ENCODE measurements around the gene MCF2L.
"Not testable (repeated sequence)": the region's sequence is repeated elsewhere in the genome, so short reads cannot be mapped to it uniquely, and the experiment has no call there.

MCF2L gene, protein sequence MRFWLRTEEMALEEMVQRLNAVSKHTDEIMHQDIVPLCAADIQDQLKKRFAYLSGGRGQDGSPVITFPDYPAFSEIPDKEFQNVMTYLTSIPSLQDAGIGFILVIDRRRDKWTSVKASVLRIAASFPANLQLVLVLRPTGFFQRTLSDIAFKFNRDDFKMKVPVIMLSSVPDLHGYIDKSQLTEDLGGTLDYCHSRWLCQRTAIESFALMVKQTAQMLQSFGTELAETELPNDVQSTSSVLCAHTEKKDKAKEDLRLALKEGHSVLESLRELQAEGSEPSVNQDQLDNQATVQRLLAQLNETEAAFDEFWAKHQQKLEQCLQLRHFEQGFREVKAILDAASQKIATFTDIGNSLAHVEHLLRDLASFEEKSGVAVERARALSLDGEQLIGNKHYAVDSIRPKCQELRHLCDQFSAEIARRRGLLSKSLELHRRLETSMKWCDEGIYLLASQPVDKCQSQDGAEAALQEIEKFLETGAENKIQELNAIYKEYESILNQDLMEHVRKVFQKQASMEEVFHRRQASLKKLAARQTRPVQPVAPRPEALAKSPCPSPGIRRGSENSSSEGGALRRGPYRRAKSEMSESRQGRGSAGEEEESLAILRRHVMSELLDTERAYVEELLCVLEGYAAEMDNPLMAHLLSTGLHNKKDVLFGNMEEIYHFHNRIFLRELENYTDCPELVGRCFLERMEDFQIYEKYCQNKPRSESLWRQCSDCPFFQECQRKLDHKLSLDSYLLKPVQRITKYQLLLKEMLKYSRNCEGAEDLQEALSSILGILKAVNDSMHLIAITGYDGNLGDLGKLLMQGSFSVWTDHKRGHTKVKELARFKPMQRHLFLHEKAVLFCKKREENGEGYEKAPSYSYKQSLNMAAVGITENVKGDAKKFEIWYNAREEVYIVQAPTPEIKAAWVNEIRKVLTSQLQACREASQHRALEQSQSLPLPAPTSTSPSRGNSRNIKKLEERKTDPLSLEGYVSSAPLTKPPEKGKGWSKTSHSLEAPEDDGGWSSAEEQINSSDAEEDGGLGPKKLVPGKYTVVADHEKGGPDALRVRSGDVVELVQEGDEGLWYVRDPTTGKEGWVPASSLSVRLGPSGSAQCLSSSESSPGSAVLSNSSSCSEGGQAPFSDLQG

DNA sequence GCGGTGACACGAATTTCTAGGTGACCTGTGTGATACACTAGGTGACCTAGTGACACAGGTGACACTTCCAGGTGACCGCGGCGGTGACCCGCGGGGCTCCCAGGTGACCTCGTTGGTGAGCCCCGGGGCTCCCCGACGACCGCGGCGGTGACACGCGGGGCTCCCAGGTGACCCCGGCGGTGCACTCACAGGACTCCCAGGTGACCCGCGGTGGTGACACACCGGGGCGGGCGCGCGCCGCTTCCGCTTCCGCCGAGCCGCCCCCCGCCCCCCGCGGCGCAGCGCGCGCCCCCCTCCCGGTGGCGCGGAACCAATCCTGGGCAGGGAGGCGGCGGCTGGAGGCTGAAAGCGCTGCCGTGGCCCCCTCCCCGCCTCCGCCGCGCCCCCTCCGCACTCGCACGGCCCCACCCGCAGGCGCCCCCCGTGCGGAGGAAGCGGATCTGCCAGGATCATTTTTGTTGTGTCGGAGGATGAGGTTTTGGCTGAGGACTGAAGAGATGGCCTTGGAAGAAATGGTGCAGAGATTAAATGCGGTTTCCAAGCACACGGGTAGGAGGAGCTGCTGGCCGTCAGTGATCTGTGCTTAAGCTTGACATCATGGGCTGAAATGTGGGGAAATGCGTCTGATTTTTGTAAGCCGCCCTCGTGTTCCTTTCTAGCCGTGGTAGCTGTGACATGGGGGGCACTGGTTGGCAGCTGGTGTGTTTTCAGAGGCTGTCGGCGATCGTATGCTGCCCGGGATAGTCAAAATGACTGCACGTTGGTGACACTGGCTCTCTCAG lies at the start of gene MCF2L:
TSS of gene MCF2L (plus strand) at position 305 of the 782 bp plus-strand sequence. CDS start at position 471, 166 bp downstream.
- peak; percentile 79 for DNase-seq

DNA sequence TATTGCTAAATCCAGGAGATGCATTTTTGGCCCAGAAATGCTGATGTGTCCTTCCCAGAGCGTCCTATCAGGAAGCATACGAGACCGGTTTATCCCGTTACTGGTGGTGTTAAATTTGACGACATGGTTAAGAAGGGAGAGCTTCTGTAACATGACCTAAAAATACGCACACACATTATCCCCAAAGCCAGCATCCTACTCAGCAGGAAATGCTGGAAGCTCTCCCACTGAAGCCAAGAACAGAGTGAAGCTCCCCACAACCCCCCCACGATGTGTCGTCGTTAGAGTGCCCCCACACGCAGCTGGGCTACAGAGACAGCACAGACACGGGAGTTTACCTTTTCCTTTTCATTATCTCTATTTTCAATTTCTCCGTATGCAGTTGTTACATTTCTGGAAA lies 45.1 kb upstream of the MCF2L start:
- DNase-seq, result no peak

DNA sequence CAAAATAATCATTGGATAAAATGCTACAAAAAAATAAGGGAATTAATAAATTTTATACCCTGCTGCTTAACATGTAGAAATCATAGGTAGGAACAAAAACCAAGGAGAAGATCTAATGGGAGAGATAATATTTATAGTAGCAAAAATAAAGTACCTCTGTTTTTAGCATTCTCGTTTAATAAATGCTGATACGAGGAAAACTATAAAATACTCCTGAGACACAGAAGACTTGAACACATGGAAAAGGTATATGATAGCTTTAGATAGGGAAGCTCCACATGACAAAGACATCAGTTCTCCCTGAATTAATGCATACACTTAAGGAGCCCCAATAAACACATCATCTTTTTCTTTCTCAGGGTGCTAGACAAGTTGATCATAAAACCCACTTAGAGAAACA lies 44.6 kb upstream of the MCF2L start:
- DNase-seq, result no peak

DNA sequence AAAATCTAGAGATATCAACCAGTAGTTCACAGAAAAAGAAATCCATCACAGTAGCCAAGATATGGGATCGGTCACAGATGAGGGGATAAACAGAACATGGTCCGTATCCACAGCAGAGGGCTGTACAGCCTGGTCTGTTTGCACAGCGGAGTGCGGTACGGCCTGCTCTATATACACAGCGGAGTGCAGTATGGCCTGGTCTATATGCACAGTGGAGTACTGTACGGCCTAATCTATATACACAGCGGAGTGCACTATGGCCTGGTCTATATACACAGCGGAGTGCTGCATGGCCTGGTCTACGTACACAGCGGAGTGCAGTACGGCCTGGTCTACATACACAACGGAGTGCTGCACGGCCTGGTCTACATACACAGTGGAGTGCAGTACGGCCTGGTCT lies 43.0 kb upstream of the MCF2L start:
- no peak for DNase-seq

DNA sequence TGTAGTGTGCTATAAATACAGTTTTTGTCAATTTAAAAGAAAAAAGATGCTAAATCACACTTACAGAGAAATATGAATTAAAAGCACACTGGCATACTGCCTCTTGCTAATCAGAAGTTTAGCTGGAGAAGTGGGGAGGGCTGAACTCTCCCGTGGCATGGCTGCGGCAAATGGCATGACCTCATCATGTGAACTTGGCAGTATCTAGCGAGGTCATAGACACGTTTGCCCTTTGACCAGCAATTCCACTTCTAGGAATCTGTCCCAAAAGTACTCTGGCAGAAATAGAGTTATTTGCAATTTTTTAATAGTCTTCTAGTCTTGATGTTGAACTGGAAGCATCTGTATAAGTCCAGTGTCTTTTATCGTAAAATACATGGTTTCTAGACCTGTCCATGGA lies 42.0 kb upstream of the MCF2L start:
- no peak for DNase-seq

DNA sequence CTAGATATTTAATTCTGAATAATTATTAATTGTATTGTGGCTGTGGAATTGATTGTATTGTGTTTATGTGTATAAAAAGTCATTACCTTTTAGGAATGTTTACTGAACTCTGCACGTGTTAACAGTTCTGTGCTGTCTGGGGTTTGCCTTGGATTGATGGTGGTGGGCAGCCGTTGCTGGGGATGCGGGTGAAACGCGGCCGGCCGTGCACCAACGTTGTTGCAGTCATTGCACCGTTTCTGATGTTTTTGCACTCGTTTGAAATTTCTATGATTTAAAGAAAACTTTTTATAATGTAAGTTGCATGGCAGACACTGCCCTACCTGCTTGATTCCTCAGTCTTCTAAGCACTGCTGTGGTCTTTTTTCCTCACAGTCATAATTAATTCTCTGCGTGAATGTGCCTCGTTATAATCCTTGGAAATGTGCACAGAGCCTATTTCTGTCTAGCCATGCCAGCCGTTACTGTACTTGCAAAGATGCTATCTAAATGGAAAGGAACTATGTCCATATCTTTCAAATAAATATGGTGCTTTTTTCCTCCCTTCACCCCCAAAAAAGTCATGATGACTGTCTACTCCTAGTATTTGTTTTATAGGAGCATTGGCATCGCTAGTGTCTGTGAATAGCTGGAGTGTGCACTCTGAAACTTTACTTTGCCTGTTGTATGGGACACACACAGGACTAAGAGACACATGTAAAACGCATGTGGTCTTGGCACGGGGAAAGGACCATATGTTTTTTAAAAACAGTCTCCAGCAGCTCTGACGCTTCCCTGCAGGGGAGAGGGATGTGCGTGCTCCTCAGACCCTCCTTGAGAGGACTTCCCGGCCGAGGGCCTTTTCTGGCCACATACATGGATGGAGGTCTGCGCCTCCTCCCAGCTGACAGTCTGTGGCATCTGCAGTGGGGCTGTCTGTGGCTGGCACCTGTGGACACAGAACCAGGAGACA lies 40.7 kb upstream of the MCF2L start:
- DNase-seq, result no peak

DNA sequence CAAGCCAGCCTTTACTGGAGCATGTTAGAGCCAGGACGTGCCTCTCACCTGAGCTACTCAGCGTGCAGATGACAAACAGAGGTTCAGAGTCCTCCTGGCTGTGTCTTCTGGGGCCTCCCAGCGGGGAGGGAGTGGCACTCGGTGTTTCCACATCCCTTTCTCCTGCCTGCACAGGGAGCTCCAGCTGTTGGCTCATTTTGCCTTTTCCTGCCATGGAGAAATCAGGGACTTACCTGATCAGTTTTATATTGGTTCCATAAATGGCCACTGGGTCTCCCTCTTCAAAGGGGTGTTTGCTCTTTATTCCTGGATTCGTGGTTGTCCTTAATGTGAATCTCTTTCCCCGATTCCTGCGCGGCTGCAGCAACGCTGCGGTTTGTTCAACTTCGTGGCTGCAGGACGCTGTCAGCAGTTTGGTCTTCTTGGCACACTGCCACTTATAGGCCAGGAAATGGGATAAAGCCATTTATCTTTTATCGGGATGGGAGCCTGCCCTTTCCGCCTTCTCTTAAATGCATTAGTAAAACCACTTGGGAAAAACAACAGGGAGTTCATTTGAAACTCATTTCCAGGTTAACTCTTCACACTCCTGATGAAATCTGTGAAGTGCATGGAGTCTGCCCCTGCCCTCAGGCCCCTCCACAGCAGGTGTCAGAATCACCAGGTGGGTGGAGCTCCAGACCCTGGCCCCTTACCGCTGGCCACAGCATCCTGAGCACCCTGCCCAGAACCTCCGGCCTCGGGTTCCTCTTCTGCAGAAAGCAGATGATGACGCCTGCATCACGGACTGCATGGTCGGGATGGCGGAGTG lies 39.8 kb upstream of the MCF2L start:
- DNase-seq, result peak; percentile 78

DNA sequence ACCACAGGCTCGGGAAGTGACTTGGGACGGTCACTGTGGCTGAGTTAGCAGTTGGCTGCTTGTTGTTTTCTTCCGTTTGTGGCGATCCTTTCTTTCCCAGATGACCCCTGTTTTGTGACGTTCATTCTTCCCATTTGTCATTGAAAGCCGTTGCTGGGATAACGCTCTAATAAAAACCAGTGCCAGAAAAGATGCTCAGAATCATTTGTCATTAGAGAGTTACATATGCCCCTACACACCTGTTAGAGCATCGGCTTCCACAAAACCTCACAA lies 39.3 kb upstream of the MCF2L start:
- no peak for DNase-seq

DNA sequence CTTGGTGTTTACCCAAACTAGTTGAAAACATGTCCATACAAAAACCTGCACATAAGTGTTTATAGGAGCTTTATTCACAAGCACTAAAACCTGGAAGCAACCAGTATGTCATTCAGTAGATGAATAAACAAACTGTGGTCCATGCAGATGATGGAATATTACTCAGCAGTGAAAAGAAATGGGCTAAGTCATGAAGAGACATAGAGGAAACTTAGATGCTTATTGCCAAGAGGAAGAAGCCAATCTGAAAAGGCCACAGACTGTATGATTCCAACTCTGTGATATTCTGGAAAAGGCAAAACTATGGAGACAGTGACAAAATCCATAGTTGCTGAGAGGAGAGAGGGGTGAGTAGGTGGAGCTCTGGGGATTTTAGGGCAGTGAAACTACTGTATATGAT lies 38.8 kb upstream of the MCF2L start:
- DNase-seq, result no peak

DNA sequence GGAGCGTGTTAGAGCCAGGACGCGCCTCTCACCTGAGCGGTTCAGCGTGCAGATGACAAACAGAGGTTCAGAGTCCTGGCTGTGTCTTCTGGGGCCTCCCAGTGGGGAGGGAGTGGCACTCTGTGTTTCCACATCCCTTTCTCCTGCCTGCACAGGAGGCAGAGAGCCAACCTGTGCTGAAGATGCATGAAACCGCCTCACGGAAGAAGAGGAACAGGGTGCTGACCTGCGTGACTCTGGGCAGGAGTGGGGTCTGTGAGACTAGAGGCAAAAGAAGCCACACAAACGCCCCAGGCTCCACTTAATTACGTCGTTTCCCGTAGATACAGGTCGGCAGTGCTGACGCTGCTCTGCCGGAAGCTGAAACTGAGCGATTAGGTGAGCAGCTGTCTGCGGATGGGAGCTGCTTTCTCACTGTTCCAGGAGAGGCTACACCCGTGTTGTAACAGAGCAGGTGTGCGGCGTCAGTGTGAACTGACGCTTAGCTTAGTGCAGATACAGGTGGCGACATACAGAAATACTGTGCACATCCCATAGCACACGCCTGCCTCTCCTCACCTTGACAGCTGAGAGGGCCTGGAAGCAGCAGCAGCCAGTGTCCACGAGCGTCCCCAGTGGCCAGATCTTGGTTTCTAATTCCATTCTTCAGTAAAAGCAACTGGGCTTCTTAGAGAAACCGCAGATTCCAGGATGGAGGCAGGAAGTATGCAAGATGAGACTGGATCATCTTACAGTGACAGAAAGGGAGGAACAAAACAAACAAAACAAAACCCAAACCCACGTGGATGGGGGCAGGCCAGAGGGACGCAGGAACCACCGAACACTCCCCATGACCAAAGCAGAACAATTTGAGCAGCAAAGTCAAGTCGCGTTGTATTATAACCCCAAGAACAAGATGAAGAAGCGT lies 37.7 kb upstream of the MCF2L start:
- peak; percentile 93 for DNase-seq

DNA sequence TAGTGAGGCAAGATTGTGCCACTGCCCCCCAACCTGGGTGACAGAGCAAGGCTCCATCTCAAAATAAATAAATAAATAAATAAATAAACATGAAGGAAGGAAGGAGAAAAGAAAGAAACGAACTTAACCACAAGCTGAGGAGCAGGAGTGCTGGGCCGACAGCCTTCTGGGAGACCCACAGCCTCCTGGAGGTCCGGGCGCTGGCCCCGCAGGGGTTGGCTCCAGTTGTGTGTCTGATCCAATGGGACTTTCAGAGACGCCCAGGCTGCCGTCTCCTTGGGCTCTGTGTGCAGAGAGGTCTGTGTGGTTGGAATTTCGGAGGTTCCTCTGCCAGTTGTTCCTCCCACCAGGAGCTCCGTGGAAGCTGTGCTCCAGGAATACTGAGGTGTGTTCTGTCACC lies 36.0 kb upstream of the MCF2L start:
- DNase-seq, result no peak

DNA sequence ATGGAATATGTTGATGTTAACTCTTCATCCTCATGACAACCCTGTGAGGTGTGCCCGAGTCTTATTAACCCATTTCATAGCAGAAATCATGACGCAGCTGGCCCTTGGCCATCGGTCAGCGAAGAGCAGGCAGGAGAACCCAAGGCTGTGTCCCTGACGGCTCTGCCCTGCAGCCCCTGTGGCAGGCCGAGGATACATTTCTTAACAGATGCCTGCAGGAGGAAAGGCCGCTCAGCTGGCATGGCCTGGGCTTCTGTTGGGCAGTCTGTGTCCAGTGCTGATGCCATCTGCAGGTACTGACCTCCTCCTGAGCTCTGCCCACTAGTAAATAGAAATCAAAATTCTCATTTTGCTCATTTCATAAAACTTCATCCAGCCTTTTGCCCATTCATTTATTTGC lies 35.4 kb upstream of the MCF2L start:
- DNase-seq, result no peak

DNA sequence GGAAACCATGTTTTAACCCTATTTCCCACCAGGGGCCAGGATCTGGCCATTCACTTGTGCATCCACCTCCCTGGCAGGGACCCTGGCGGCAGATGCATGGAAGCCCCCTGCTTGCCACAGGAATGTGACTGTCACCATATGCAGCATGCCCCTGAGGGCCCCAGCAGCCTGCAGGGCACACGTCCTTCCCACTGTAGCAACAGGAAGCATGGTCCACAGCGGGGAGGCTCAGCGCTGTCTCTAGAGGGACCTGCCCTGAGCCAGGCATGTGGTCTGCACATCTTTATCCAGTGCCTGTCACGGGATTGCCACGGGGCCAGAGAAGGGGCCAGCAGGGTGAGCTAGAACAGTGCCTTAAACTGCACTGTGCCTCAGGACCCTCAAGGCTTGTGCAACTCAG lies 34.9 kb upstream of the MCF2L start:
- DNase-seq, result no peak

DNA sequence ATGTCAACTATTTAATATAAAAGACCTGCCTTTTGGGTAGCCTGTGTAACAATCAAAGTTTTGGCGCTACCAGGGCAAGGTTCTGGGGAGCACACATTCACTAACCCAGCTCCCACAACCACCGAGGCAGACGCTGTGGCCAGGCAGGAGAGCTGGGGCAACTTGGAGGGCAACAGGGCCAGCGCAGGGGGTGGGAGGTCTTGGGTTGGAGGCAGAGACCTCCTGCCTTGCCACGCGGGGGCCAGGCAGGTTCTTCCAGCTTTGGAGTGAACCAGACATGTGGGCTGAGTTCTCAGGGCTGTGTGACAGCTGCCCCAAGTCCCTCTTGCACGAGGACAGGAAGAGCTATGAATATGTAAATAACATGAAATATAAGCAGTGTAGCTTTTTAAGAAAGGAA lies 30.3 kb upstream of the MCF2L start:
- DNase-seq, result no peak

DNA sequence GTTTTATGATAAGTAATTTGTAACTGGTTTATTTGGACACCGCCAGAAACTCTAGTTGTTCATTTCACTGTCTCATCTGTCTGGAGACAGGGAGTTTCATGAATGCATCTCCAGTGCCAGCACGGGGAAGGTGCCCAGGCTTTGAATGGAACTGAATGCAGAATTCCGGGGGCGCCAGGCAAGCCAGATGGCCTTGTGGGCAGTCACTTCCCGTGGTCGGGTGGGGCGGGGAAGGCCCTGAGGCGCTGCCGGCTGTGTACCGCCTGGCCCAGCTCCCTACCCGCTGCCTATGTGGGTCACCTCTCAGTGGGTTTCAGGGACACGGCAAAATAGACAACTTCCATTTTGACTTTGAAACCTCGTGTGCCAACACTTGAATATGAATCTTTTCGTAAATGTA lies 28.8 kb upstream of the MCF2L start:
- DNase-seq, result peak; percentile 5

DNA sequence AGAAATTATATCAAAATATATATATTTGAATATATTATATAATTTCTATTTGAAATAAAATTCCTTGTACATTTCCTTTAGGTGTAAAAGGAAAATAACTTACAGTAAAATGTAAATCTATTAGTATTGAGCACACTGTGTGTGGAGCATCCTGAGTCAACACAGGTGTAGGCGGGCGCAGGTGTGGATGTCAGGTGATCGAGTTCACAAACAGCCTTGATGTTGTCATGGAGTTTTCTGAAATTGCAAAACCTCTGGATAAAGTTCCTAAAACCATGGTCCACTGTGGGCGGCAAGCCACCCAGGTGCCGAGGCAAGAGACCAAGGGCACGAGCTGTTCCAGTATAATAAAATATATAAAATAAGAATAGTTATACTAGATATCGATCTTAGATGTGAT lies 27.7 kb upstream of the MCF2L start:
- DNase-seq, result no peak

DNA sequence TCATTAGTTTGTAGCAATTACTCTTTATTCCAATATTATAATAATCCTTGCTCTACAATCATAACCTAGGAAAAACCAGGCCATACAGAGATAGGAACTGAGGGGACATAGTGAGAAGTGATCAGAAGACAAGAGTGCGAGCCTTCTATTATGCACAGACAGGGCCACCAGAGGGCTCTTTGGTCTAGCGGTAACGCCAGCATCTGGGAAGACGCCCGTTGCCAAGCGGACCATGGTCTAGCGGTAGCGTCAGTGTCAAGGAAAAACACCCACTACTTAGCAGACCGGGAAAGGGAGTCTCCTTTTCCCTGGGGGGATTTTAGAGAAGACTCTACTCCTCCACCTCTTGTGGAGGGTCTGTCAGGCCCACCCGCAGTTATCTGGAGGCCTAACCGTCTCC lies 27.2 kb upstream of the MCF2L start:
- DNase-seq, result not testable (repeated sequence)

DNA sequence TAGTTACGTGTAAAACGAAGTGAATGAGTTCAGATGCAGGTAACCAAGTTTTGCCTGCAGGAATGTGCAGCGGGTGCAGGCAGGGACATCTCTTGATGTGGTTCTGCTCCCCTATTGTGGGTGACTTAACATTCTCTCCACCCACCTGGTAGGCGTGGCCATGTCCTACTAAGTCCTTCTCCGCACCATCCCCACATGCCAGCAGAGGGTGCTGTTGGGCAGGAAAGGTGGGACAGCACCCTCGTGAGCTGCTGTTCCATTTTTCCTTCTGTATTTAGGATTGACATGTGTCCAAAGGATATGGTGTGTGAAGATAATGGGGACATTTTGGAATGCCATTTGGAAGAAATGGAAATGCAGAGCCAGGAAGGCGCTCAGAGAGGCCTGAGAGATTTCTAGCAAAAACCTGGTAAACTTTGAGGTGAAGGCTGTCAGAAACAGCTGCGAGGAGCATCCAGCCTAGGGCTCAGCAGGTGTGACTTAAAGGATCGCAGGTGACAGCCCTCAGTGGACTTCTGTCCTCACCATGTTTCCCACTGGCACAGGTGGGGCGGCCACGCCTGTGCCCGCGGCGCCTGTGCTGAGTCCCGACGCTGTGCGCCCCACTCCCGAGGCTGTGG lies 26.2 kb upstream of the MCF2L start:
- peak; percentile 98 for DNase-seq

Measured in NCI-H1105 treated with DMSO at 0.1 percent for 48 hours (cell line).